Smooth muscle cell (in vitro differentiated cells): ENCODE results near the gene RNFT2. TPM values are rescaled to one million over a fixed set of nuclear protein-coding genes. Genes with fewer than 3 reads are reported as not detected.
"Not testable (repeated sequence)": the region's sequence is repeated elsewhere in the genome, so short reads cannot be mapped to it uniquely, and the experiment has no call there.

ENCODE experiments used
- DNase-seq: peaks from one replicate; lab custom pipeline; 2025; ENCODE audit not compliant: unreplicated experiment; lab: John Stamatoyannopoulos, UW
- H2AFZ ChIP-seq: fragments of 200-600 bp; sonication (generic); 2 replicates; pipeline ENCODE4 v1.6.0; 2016; ENCODE audit warnings: antibody characterized with exemption, low read depth, mild to moderate bottlenecking
- H3F3A ChIP-seq: fragments of 200-600 bp; sonication (generic); 2 replicates; pipeline ENCODE4 v1.6.0; 2017; ENCODE audit warnings: antibody characterized with exemption, low read depth
- H3K27ac ChIP-seq: fragments of 200-600 bp; sonication (generic); 2 replicates; pipeline ENCODE4 v1.5.1; 2016; ENCODE audit warnings: low read depth, mild to moderate bottlenecking
- H3K27me3 ChIP-seq: fragments of 200-600 bp; sonication (generic); 2 replicates; pipeline ENCODE4 v1.6.1; 2016; ENCODE audit warnings: low read depth, mild to moderate bottlenecking
- H3K36me3 ChIP-seq: fragments of 200-600 bp; sonication (generic); 2 replicates; pipeline ENCODE4 v1.5.1; 2016; ENCODE audit warnings: low read depth
- H3K4me1 ChIP-seq: fragments of 200-600 bp; sonication (generic); 2 replicates; pipeline ENCODE4 v1.5.1; 2016; ENCODE audit warnings: low read depth
- H3K4me2 ChIP-seq: fragments of 200-600 bp; sonication (generic); 2 replicates; pipeline ENCODE4 v1.6.0; 2016; ENCODE audit warnings: mild to moderate bottlenecking
- H3K4me3 ChIP-seq: fragments of 200-600 bp; sonication (generic); 2 replicates; pipeline ENCODE4 v1.5.1; 2016; ENCODE audit warnings: mild to moderate bottlenecking
- H3K79me2 ChIP-seq: fragments of 200-600 bp; sonication (generic); 2 replicates; pipeline ENCODE4 v1.6.0; 2016; ENCODE audit warnings: low read depth, mild to moderate bottlenecking
- H3K9ac ChIP-seq: fragments of 200-600 bp; sonication (generic); 2 replicates; pipeline ENCODE4 v1.6.0; 2016; ENCODE audit warnings: low read depth
- H3K9me3 ChIP-seq: fragments of 200-600 bp; sonication (generic); replicated peaks from 2 replicates; pipeline ENCODE4 v1.5.1; 2016; ENCODE audit warnings: low read depth
- H4K20me1 ChIP-seq: fragments of 200-600 bp; sonication (generic); 2 replicates; pipeline ENCODE4 v1.6.0; 2016; ENCODE audit warnings: low read depth
- WGBS: methylation state at CpG from one replicate; pipeline ENCODE4 v1.1.7; 2016; ENCODE audit warnings: low lambda C conversion rate; 5-methylcytosine and 5-hydroxymethylcytosine counted together
- polyA plus RNA-seq: library from polyadenylated mRNA; unstranded; fragments of >200 nt; fragmentation: Nextera tagmentation; extraction: Ambion mirVana; gene quantifications from 2 replicates; pipeline ENCODE4 v1.2.1, GENCODE V29; 2016
- total RNA-seq: library from RNA; depleted of rRNA; stranded (reverse); fragments of >200 nt; gene quantifications from 2 replicates; pipeline ENCODE4 v1.2.3, GENCODE V29; 2014
- TF ChIP-seq, protein P1 (sequence below): fragments of 200-600 bp; sonication (generic); IDR thresholded peaks from 2 replicates; pipeline ENCODE4 v1.5.1; 2017; ENCODE audit warnings: borderline replicate concordance, mild to moderate bottlenecking, antibody characterized with exemption; ENCODE audit not compliant: insufficient read depth, poor library complexity, severe bottlenecking

Gene RNFT2
- total and polyA plus RNA-seq, 2 experiments from 2014 or later, result 2.0 to 2.4 TPM

- no peaks in the 10 kb centered on the region for H3K4me1 ChIP-seq
- no peak overlapping the region for H3K27ac ChIP-seq
- H4K20me1 ChIP-seq, result no peaks in the 10 kb centered on the region
- H3K4me2 ChIP-seq, result no peak overlapping the region
- TF ChIP-seq, protein P1, sequence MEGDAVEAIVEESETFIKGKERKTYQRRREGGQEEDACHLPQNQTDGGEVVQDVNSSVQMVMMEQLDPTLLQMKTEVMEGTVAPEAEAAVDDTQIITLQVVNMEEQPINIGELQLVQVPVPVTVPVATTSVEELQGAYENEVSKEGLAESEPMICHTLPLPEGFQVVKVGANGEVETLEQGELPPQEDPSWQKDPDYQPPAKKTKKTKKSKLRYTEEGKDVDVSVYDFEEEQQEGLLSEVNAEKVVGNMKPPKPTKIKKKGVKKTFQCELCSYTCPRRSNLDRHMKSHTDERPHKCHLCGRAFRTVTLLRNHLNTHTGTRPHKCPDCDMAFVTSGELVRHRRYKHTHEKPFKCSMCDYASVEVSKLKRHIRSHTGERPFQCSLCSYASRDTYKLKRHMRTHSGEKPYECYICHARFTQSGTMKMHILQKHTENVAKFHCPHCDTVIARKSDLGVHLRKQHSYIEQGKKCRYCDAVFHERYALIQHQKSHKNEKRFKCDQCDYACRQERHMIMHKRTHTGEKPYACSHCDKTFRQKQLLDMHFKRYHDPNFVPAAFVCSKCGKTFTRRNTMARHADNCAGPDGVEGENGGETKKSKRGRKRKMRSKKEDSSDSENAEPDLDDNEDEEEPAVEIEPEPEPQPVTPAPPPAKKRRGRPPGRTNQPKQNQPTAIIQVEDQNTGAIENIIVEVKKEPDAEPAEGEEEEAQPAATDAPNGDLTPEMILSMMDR, result no peak
- H3K9me3 ChIP-seq, result no peaks in the 10 kb centered on the region
- H3F3A ChIP-seq, result no peaks in the 10 kb centered on the region
- DNase-seq, result no peak
- no peak overlapping the region for H3K9ac ChIP-seq
- H3K79me2 ChIP-seq, result no peaks in the 10 kb centered on the region
- no peaks in the 10 kb centered on the region for H3K36me3 ChIP-seq
- no peak overlapping the region for H3K4me3 ChIP-seq
- no peaks in the 10 kb centered on the region for H3K27me3 ChIP-seq
- no peak overlapping the region for H2AFZ ChIP-seq
- WGBS, result 94% methylated on average over 4 of the region's 4 CpGs
Measured at GRCh38 chr12:116745554-116745953, 7.4 kb downstream of the RNFT2 start.

DNA sequence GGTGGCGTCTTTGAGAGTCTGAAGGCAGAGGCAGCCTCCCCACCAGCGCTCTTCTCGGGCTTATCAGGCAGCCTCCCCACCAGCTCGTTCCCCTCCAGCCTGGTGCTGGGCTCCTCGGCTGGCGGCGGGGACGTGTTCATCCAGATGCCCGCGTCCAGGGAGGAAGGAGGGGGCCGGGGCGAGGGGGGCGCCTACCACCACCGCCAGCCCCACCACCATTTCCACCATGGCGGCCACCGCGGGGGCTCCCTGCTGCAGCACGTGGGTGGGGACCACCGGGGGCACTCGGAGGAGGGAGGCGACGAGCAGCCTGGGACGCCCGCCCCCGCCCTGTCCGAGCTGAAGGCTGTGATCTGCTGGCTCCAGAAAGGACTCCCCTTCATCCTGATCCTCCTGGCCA, 11.8 kb downstream of the RNFT2 start:
- no peaks in the 10 kb centered on the region for H3K4me1 ChIP-seq
- H4K20me1 ChIP-seq, result no peaks in the 10 kb centered on the region
- H3K27ac ChIP-seq, result no peak overlapping the region
- no peaks in the 10 kb centered on the region for H3F3A ChIP-seq
- H3K4me2 ChIP-seq, result no peak overlapping the region
- H3K36me3 ChIP-seq, result no peaks in the 10 kb centered on the region
- H2AFZ ChIP-seq, result no peak overlapping the region
- no peak for DNase-seq
- H3K27me3 ChIP-seq, result no peaks in the 10 kb centered on the region
- no peak overlapping the region for H3K4me3 ChIP-seq
- WGBS, result 98% methylated on average over 17 of the region's 26 CpGs
- TF ChIP-seq, protein P1, result no peak
- no peak overlapping the region for H3K9ac ChIP-seq
- no peaks in the 10 kb centered on the region for H3K9me3 ChIP-seq
- no peaks in the 10 kb centered on the region for H3K79me2 ChIP-seq

DNA sequence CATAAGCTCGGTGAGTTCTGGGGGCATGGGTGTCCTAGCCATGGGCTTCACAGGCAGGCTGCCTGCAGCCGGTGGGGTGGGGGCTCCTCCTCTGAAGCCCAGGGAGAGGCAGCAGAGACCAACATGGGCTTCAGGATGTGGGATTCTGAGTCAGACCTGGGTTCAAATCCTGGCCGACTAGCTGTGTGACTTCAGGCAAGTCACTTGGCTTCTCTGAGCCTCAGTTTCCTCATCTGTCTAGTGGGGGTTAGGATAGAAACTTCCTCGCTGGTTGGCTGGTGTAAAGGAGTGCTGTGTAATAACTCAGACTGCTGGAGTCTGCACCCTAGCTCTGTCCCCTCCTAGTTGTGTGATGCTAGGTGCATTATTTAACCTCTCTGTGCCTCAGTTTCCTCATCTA, 12.2 kb downstream of the RNFT2 start:
- Histone ChIP-seq H3F3A (no peaks in the 10 kb centered on the region), H3K27me3 (no peaks in the 10 kb centered on the region), H3K27ac (no peak overlapping the region), H3K4me2 (no peak overlapping the region), H3K79me2 (no peaks in the 10 kb centered on the region), H2AFZ (no peak overlapping the region), H3K9ac (no peak overlapping the region), H3K36me3 (no peaks in the 10 kb centered on the region), H4K20me1 (no peaks in the 10 kb centered on the region), H3K4me3 (no peak overlapping the region), H3K9me3 (no peaks in the 10 kb centered on the region), H3K4me1 (no peaks in the 10 kb centered on the region)
- DNase-seq, result no peak
- 90% methylated on average over 4 of the region's 4 CpGs for WGBS
- TF ChIP-seq, protein P1, result no peak

DNA sequence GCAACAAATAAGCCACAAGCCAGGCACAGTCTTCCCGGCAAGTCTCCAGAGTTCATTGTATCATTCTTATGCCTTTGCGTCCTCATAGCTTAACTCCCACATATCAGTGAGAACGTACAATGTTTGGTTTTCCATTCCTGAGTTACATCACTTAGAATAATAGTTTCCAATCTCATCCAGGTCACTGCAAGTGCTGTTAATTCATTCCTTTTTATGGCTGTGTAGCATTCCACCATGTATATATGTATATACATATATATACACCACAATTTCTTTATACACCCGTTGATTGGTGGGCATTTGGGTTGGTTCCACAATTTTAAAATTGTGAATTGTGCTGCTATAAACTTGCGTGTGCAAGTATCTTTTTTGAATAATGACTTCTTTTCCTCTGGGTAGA, 16.0 kb downstream of the RNFT2 start:
- H3K9me3 ChIP-seq, H3K27me3 ChIP-seq, H4K20me1 ChIP-seq, H3K4me2 ChIP-seq, H3K9ac ChIP-seq, H3K4me1 ChIP-seq, H3F3A ChIP-seq, H3K4me3 ChIP-seq, H3K79me2 ChIP-seq, H3K36me3 ChIP-seq, H2AFZ ChIP-seq, DNase-seq, H3K27ac ChIP-seq: not testable (repeated sequence)
- WGBS, result 95% methylated on average over 5 of the region's 5 CpGs

DNA sequence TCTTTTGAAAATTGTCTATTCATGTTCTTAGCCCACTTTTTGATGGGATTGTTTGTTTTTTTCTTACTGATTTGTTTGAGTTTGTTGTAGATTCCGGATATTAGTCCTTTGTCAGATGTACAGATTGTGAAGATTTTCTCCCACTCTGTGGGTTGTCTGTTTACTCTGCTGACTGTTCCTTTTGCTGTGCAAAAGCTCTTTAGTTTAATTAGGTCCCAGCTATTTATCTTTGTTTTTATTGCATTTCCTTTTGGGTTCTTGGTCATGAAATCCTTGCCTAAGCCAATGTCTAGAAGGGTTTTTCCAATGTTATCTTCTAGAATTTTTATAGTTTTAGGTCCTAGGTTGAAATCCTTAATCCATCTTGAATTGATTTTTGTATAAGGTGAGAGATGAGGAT, 16.7 kb downstream of the RNFT2 start:
- H3K4me3 ChIP-seq, H3K9ac ChIP-seq, H3F3A ChIP-seq, H3K79me2 ChIP-seq, DNase-seq, H4K20me1 ChIP-seq, H3K36me3 ChIP-seq, H3K4me2 ChIP-seq, H3K27me3 ChIP-seq, H3K27ac ChIP-seq, H3K9me3 ChIP-seq, H2AFZ ChIP-seq, H3K4me1 ChIP-seq: not testable (repeated sequence)
- WGBS, result 60% methylated on average over 1 of the region's 1 CpG
